Neutrophil (primary cell): ENCODE results near the gene RNF148.
"Not testable (repeated sequence)": the region's sequence is repeated elsewhere in the genome, so short reads cannot be mapped to it uniquely, and the experiment has no call there.

Experiments
- H3K27ac ChIP-seq: fragments of 200-600 bp; sonication (generic); 2 replicates; pipeline ENCODE4 v1.5.1; 2016; ENCODE audit warnings: mild to moderate bottlenecking, moderate library complexity
- H3K27me3 ChIP-seq: fragments of 200-600 bp; sonication (generic); 2 replicates; pipeline ENCODE4 v1.6.0; 2016; ENCODE audit warnings: mild to moderate bottlenecking
- H3K36me3 ChIP-seq: fragments of 200-600 bp; sonication (generic); 2 replicates; pipeline ENCODE4 v1.5.1; 2017
- H3K4me1 ChIP-seq, 2 experiments: fragments of 200-600 bp in 1 of 2; sonication (generic) in 1 of 2; 1 replicate in 1 of 2; 2 replicates in 1 of 2; pipeline versions ENCODE4 v1.5.1 to v1.6.1; 2013 to 2016; ENCODE audit warnings: low read depth in 1 of 2, low read length in 1 of 2, mild to moderate bottlenecking in 1 of 2, moderate library complexity in 1 of 2; ENCODE audit not compliant: control insufficient read depth in 1 of 2, insufficient read depth in 1 of 2
- H3K4me3 ChIP-seq, 2 experiments: fragments of 200-600 bp in 1 of 2; sonication (generic) in 1 of 2; 1 replicate in 1 of 2; 2 replicates in 1 of 2; pipeline ENCODE4 v1.5.1; 2013 to 2016; ENCODE audit warnings: low read depth in 1 of 2, low read length in 1 of 2, mild to moderate bottlenecking in 1 of 2, moderate library complexity in 1 of 2
- H3K9me3 ChIP-seq: fragments of 200-600 bp; sonication (generic); 2 replicates; pipeline ENCODE4 v1.5.1; 2016
- TF ChIP-seq, protein P1 (sequence below): fragments of 200-600 bp; sonication (generic); IDR thresholded peaks from 2 replicates; pipeline ENCODE4 v1.5.1; 2016; ENCODE audit warnings: antibody characterized with exemption

The RNF148 gene

DNA sequence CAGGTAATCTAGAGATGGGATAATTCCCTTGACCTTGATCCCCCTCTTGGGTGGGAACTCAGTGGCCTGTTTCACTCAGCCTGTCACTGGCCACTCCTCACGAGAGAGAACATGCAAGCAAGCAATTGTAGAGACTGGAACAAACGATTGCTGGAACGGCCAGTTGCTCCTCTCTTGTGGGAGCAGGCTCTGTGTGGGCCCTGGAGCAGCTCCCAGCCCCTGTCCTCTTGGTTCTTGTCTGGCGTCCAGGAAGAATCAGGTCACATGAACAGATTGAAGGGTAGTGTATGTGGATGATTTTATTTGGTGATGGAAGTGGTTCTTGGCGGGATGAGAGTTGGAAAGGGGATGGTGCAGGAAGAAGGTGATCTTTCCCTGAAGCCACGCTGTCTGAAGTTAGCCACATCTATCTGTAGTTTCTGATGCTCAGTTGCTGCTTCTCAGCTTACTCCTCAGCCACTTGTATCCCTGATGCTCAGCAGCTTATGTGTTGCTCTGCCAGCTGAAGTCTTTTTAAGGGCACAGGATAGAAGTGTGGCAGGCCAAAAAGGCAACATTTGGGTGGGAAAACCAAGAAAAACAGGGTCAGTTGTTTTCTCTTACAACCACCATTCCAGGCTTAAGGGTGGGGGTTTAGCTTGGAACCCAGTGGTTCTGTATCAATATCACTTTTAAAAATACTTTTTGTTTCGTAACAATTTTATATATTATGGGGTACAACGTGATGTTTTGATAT, 19.7 kb downstream of the RNF148 start:
- no peaks in the 10 kb centered on the region for H3K27me3 ChIP-seq
- no peak overlapping the region for H3K4me3 ChIP-seq
- H3K9me3 ChIP-seq = no peaks in the 10 kb centered on the region
- no peak overlapping the region for H3K27ac ChIP-seq
- H3K36me3 ChIP-seq = no peaks in the 10 kb centered on the region
- H3K4me1 ChIP-seq = no peaks in the 10 kb centered on the region
- TF ChIP-seq, protein P1, sequence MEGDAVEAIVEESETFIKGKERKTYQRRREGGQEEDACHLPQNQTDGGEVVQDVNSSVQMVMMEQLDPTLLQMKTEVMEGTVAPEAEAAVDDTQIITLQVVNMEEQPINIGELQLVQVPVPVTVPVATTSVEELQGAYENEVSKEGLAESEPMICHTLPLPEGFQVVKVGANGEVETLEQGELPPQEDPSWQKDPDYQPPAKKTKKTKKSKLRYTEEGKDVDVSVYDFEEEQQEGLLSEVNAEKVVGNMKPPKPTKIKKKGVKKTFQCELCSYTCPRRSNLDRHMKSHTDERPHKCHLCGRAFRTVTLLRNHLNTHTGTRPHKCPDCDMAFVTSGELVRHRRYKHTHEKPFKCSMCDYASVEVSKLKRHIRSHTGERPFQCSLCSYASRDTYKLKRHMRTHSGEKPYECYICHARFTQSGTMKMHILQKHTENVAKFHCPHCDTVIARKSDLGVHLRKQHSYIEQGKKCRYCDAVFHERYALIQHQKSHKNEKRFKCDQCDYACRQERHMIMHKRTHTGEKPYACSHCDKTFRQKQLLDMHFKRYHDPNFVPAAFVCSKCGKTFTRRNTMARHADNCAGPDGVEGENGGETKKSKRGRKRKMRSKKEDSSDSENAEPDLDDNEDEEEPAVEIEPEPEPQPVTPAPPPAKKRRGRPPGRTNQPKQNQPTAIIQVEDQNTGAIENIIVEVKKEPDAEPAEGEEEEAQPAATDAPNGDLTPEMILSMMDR = no peak

- not testable (repeated sequence) for H3K9me3 ChIP-seq, H3K27me3 ChIP-seq, H3K4me3 ChIP-seq, H3K4me1 ChIP-seq, H3K36me3 ChIP-seq, H3K27ac ChIP-seq
Observed at GRCh38 chr7:122681186-122681585, 21.5 kb downstream of the RNF148 start.

- Histone ChIP-seq H3K4me1 (no peaks in the 10 kb centered on the region), H3K36me3 (no peaks in the 10 kb centered on the region), H3K9me3 (no peaks in the 10 kb centered on the region), H3K27ac (no peak overlapping the region), H3K4me3 (no peak overlapping the region), H3K27me3 (no peaks in the 10 kb centered on the region)
- TF ChIP-seq, protein P1 = no peak
Observed at GRCh38 chr7:122679813-122680212, 22.9 kb downstream of the RNF148 start.

DNA sequence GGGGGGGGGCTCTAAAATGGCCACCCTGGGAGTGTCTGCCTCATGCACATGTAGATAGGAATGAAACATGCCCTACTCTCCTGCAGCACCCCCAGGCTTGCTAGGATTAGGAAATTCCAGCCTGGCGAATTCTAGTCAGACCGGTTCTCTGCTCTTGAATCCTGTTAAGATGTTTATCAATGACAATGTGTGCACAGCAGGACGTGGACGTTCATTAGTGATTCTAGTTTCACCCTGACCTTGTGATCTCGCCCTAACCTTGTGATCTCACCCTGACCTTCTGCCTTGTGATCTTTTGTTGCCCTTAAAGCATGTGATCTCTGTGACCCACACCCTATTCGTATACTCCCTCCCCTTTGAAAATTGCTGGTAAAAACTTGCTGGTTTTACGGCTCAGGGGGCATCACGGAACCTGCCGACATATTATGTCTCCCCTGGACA, 23.4 kb downstream of the RNF148 start:
- H3K36me3 ChIP-seq, H3K27ac ChIP-seq, H3K9me3 ChIP-seq, H3K4me3 ChIP-seq, H3K4me1 ChIP-seq, H3K27me3 ChIP-seq: not testable (repeated sequence)

- Histone ChIP-seq H3K27me3 (no peaks in the 10 kb centered on the region), H3K36me3 (no peaks in the 10 kb centered on the region), H3K4me1 (no peaks in the 10 kb centered on the region), H3K9me3 (no peaks in the 10 kb centered on the region), H3K4me3 (no peak overlapping the region), H3K27ac (no peak overlapping the region)
- TF ChIP-seq, protein P1 = no peak
Observed at GRCh38 chr7:122677149-122677548, 25.6 kb downstream of the RNF148 start.

- Histone ChIP-seq H3K4me1 (no peaks in the 10 kb centered on the region), H3K27ac (no peak overlapping the region), H3K36me3 (no peaks in the 10 kb centered on the region), H3K27me3 (no peaks in the 10 kb centered on the region), H3K9me3 (no peaks in the 10 kb centered on the region), H3K4me3 (no peak overlapping the region)
- TF ChIP-seq, protein P1 = no peak
Observed at GRCh38 chr7:122676466-122676865, 26.3 kb downstream of the RNF148 start.
